ENCODE measurements around the gene PITPNC1. TPM values are rescaled to one million over a fixed set of nuclear protein-coding genes. Genes with fewer than 3 reads are reported as not detected.

Gene PITPNC1
- total RNA-seq, 1 experiment from 2014 or later = 35.5 TPM

GRCh38 chr17:67347826-67348225 is 29.3 kb upstream of the PITPNC1 start:
- H3K4me1 ChIP-seq (ENCODE audit: insufficient read depth, low read length, poor library complexity, severe bottlenecking) = peaks cover 23% of the 10 kb centered on the region
- no peaks in the 10 kb centered on the region for H3K27me3 ChIP-seq (replicated peaks; ENCODE audit: insufficient read depth, low read depth, low read length, poor library complexity)
- TF ChIP-seq, protein P1, sequence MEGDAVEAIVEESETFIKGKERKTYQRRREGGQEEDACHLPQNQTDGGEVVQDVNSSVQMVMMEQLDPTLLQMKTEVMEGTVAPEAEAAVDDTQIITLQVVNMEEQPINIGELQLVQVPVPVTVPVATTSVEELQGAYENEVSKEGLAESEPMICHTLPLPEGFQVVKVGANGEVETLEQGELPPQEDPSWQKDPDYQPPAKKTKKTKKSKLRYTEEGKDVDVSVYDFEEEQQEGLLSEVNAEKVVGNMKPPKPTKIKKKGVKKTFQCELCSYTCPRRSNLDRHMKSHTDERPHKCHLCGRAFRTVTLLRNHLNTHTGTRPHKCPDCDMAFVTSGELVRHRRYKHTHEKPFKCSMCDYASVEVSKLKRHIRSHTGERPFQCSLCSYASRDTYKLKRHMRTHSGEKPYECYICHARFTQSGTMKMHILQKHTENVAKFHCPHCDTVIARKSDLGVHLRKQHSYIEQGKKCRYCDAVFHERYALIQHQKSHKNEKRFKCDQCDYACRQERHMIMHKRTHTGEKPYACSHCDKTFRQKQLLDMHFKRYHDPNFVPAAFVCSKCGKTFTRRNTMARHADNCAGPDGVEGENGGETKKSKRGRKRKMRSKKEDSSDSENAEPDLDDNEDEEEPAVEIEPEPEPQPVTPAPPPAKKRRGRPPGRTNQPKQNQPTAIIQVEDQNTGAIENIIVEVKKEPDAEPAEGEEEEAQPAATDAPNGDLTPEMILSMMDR (conservative IDR thresholded peaks at IDR 0.05; ENCODE audit: low read depth, low read length) = no peak
- TF ChIP-seq EZH2 (IDR thresholded peaks at IDR 0.05; ENCODE audit: borderline replicate concordance, low read depth, low read length, poor library complexity, severe bottlenecking) = no peak
- intact Hi-C loops (cut with micrococcal nuclease; ENCODE audit: unreplicated experiment) = no loop called here
- ChIA-PET CTCF (no interaction called here), POLR2A (ENCODE audit: low non-redundant PET) (no interaction called here)
- DNase-seq (ENCODE audit: low spot score) = no peak
- H3K36me3 ChIP-seq (ENCODE audit: insufficient read depth, low read length, poor library complexity, severe bottlenecking) = peaks cover 86% of the 10 kb centered on the region
- BruUV-seq (replicated peaks) = no TSS peak
- no peaks in the 10 kb centered on the region for H3K9me3 ChIP-seq (ENCODE audit: low read depth, low read length, poor library complexity, severe bottlenecking)
- H3K27ac ChIP-seq (ENCODE audit: low read depth, low read length, poor library complexity, severe bottlenecking) = no peak overlapping the region
- H3K4me3 ChIP-seq (ENCODE audit: low read depth, low read length, poor library complexity, severe bottlenecking) = no peak overlapping the region

GRCh38 chr17:67349420-67349819 is 27.7 kb upstream of the PITPNC1 start:
- Histone ChIP-seq H3K4me3 (ENCODE audit: low read depth, low read length, poor library complexity, severe bottlenecking) (no peak overlapping the region), H3K27me3 (replicated peaks; ENCODE audit: insufficient read depth, low read depth, low read length, poor library complexity) (no peaks in the 10 kb centered on the region), H3K36me3 (ENCODE audit: insufficient read depth, low read length, poor library complexity, severe bottlenecking) (peaks cover 74% of the 10 kb centered on the region), H3K27ac (ENCODE audit: low read depth, low read length, poor library complexity, severe bottlenecking) (no peak overlapping the region), H3K4me1 (ENCODE audit: insufficient read depth, low read length, poor library complexity, severe bottlenecking) (peaks cover 37% of the 10 kb centered on the region), H3K9me3 (ENCODE audit: low read depth, low read length, poor library complexity, severe bottlenecking) (no peaks in the 10 kb centered on the region)
- BruUV-seq (replicated peaks) = no TSS peak
- no peak for TF ChIP-seq EZH2 (IDR thresholded peaks at IDR 0.05; ENCODE audit: borderline replicate concordance, low read depth, low read length, poor library complexity, severe bottlenecking)
- TF ChIP-seq, protein P1 (conservative IDR thresholded peaks at IDR 0.05; ENCODE audit: low read depth, low read length) = no peak
- intact Hi-C loops (cut with micrococcal nuclease; ENCODE audit: unreplicated experiment) = no loop called here
- ChIA-PET CTCF (no interaction called here), POLR2A (ENCODE audit: low non-redundant PET) (no interaction called here)
- DNase-seq (ENCODE audit: low spot score) = no peak

- peaks cover 61% of the 10 kb centered on the region for H3K4me1 ChIP-seq (ENCODE audit: insufficient read depth, low read length, poor library complexity, severe bottlenecking)
- CTCF ChIA-PET = interaction anchor here (0.6 to 0.8 kb wide), 2 partner anchors 21 to 131 kb away, joined by 3 to 14 read pairs; no protein-coding TSS in a partner anchor
- DNase-seq (ENCODE audit: low spot score) = peak; percentile 96
- no peaks in the 10 kb centered on the region for H3K27me3 ChIP-seq (replicated peaks; ENCODE audit: insufficient read depth, low read depth, low read length, poor library complexity)
- H3K4me3 ChIP-seq (ENCODE audit: low read depth, low read length, poor library complexity, severe bottlenecking) = peak overlapping the region; percentile 5
- peaks cover 69% of the 10 kb centered on the region for H3K36me3 ChIP-seq (ENCODE audit: insufficient read depth, low read length, poor library complexity, severe bottlenecking)
- POLR2A ChIA-PET (ENCODE audit: low non-redundant PET) = no interaction called here
- H3K27ac ChIP-seq (ENCODE audit: low read depth, low read length, poor library complexity, severe bottlenecking) = peak overlapping the region; percentile 84
- intact Hi-C loops (cut with micrococcal nuclease; ENCODE audit: unreplicated experiment) = loop anchor here (10.0 kb wide), 1 partner anchor 128 kb away; no protein-coding TSS in a partner anchor
- TF ChIP-seq EZH2 (IDR thresholded peaks at IDR 0.05; ENCODE audit: borderline replicate concordance, low read depth, low read length, poor library complexity, severe bottlenecking) = no peak
- TF ChIP-seq, protein P1 (conservative IDR thresholded peaks at IDR 0.05; ENCODE audit: low read depth, low read length) = no peak
- no TSS peak for BruUV-seq (replicated peaks)
- H3K9me3 ChIP-seq (ENCODE audit: low read depth, low read length, poor library complexity, severe bottlenecking) = no peaks in the 10 kb centered on the region
Observed at GRCh38 chr17:67353161-67353560, 23.9 kb upstream of the PITPNC1 start.

All from A673 (cell line).